ENCODE measurements around the gene HDAC10.

- TF ChIP-seq CTCF (IDR thresholded peaks at IDR 0.05) (no peak), EZH2 (IDR thresholded peaks at IDR 0.05) (no peak)
Observed at GRCh38 chr22:50264104-50264745, 13.2 kb upstream of the HDAC10 start.

Measured in neural progenitor cell (in vitro differentiated cells).